ENCODE data around the gene WDHD1. TPM values are rescaled to one million over a fixed set of nuclear protein-coding genes. Genes with fewer than 3 reads are reported as not detected.
A peak's percentile ranks its signal among the peaks of the same experiment; 100 is the strongest.
"Not testable (repeated sequence)": the region's sequence is repeated elsewhere in the genome, so short reads cannot be mapped to it uniquely, and the experiment has no call there.

Gene WDHD1
- total and polyA plus RNA-seq, 9 donors = 1.2 to 4.2 (median 2.5) TPM

GRCh38 chr14:54902521-54903420 lies 124.1 kb downstream of the WDHD1 start, which contains the start of gene GCH1:
GCH1 (minus strand) TSS chr14:54902826; CDS start chr14:54902663, 163 bp downstream.
- H3K9me3 ChIP-seq = no peaks in the 10 kb centered on the region
- TF ChIP-seq EP300 (IDR thresholded peaks at IDR 0.05) = no peak
- TF ChIP-seq, protein P1, sequence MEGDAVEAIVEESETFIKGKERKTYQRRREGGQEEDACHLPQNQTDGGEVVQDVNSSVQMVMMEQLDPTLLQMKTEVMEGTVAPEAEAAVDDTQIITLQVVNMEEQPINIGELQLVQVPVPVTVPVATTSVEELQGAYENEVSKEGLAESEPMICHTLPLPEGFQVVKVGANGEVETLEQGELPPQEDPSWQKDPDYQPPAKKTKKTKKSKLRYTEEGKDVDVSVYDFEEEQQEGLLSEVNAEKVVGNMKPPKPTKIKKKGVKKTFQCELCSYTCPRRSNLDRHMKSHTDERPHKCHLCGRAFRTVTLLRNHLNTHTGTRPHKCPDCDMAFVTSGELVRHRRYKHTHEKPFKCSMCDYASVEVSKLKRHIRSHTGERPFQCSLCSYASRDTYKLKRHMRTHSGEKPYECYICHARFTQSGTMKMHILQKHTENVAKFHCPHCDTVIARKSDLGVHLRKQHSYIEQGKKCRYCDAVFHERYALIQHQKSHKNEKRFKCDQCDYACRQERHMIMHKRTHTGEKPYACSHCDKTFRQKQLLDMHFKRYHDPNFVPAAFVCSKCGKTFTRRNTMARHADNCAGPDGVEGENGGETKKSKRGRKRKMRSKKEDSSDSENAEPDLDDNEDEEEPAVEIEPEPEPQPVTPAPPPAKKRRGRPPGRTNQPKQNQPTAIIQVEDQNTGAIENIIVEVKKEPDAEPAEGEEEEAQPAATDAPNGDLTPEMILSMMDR (IDR thresholded peaks at IDR 0.05) = peak in 1 of 3 donors; percentile 39
- TF ChIP-seq POLR2A (IDR thresholded peaks at IDR 0.05) = peak; percentile 26
- intact Hi-C loops (cut with DNase I) = no loop called here
- peak within 1 kb of the TSS; percentile 32 to 57 for H3K27ac ChIP-seq
- H3K4me1 ChIP-seq (ENCODE audit: insufficient read depth) = peaks cover 2% of the 10 kb centered on the region
- no peaks in the 10 kb centered on the region for H3K36me3 ChIP-seq
- H3K27me3 ChIP-seq = no peaks in the 10 kb centered on the region
- peak within 1 kb of the TSS; percentile 83 for H3K4me3 ChIP-seq
- 0 to 1% (median 1%) methylated on average over 47 to 83 of the region's 83 CpGs for WGBS, 3 donors
- DNase-seq = peak; percentile 31 to 69 (median 59)

DNA sequence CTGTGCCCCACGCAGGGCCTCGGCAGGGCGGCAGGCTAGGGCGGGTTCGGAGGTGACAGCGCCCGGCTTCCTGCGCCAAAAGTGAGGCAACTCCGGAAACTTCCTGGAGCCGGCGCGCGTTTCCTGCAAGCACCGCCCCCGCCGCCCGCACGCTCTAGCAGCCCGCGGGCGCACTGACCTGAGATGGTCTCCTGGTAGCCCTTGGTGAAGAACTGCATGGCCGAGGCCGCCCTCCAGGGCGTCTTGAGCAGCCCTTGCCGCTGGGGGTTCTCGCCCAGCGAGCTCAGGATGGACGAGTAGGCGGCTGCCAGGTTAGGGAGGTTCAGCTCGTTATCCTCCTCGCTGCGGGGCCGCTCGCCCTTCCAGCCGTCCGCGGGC lies 124.8 kb downstream of the WDHD1 start:
- peak overlapping the region; percentile 32 to 57 for H3K27ac ChIP-seq
- intact Hi-C loops (cut with DNase I) = no loop called here
- DNase-seq = peak; percentile 31 to 69 (median 62)
- no peaks in the 10 kb centered on the region for H3K36me3 ChIP-seq
- TF ChIP-seq POLR2A (IDR thresholded peaks at IDR 0.05) = no peak
- no peak for TF ChIP-seq EP300 (IDR thresholded peaks at IDR 0.05)
- TF ChIP-seq, protein P1 (IDR thresholded peaks at IDR 0.05) = no peak
- H3K4me1 ChIP-seq (ENCODE audit: insufficient read depth) = peaks cover 2% of the 10 kb centered on the region
- H3K9me3 ChIP-seq = no peaks in the 10 kb centered on the region
- H3K4me3 ChIP-seq = peak overlapping the region; percentile 83
- no peaks in the 10 kb centered on the region for H3K27me3 ChIP-seq
- 0% methylated on average over 20 to 37 of the region's 37 CpGs for WGBS, 3 donors

DNA sequence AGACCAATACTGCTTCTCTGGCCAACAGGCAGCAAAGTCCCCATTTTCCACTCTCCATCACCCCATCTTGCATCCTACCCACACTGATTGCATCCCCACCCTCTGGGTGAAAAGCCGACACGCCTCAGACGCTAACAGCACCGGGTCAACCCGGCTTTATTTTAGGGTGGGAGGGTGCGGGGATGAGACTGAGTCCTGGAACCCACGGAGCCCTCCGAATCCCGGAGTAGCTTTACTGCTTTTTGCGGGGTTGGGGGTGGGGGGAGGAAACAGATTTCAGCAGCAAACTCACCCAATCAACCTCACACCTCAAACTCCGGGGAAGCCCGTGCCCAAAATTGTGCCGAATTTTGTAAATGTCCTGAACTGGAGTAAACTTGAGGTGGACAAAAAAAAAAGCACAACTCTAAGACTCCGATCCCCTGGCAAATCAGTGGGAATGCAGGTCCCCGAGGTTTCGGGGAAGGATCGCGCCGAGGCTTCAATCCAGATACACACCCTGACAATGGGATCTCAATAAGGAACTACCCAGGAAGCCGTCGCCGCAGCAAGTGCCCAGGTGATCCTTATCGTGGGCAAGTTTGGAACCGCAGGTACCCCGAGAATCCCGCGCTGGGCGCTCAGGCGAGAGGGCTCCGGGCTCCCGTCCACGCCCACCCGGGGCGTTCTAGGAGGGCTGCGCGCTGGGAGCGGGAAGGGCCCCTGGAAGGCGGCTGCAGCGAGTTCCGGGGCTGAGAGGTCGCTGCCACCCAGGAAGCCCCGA lies 125.3 kb downstream of the WDHD1 start:
- H3K9me3 ChIP-seq = no peaks in the 10 kb centered on the region
- H3K4me1 ChIP-seq (ENCODE audit: insufficient read depth) = peaks cover 2% of the 10 kb centered on the region
- H3K27ac ChIP-seq = peak overlapping the region in 1 of 2 donors; percentile 57
- no peaks in the 10 kb centered on the region for H3K27me3 ChIP-seq
- H3K4me3 ChIP-seq = peak overlapping the region; percentile 83
- no peak for TF ChIP-seq EP300 (IDR thresholded peaks at IDR 0.05)
- no peak for TF ChIP-seq POLR2A (IDR thresholded peaks at IDR 0.05)
- TF ChIP-seq, protein P1 (IDR thresholded peaks at IDR 0.05) = no peak
- intact Hi-C loops (cut with DNase I) = no loop called here
- no peaks in the 10 kb centered on the region for H3K36me3 ChIP-seq
- peak in 1 of 5 donors; percentile 23 for DNase-seq
- 1 to 2% (median 1%) methylated on average over 33 to 42 of the region's 42 CpGs for WGBS, 3 donors

- DNase-seq = no peak
- H3K9me3 ChIP-seq = no peaks in the 10 kb centered on the region
- peaks cover 2% of the 10 kb centered on the region for H3K4me1 ChIP-seq (ENCODE audit: insufficient read depth)
- H3K36me3 ChIP-seq = no peaks in the 10 kb centered on the region
- intact Hi-C loops (cut with DNase I) = no loop called here
- WGBS, 3 donors = 97 to 99% (median 98%) methylated on average over 5 of the region's 5 CpGs
- no peaks in the 10 kb centered on the region for H3K27me3 ChIP-seq
- no peak overlapping the region for H3K4me3 ChIP-seq
- H3K27ac ChIP-seq = no peak overlapping the region
- TF ChIP-seq EP300 (IDR thresholded peaks at IDR 0.05) = no peak
- TF ChIP-seq, protein P1 (IDR thresholded peaks at IDR 0.05) = no peak
- no peak for TF ChIP-seq POLR2A (IDR thresholded peaks at IDR 0.05)
Observed at GRCh38 chr14:54899573-54899972, 127.3 kb downstream of the WDHD1 start.

DNA sequence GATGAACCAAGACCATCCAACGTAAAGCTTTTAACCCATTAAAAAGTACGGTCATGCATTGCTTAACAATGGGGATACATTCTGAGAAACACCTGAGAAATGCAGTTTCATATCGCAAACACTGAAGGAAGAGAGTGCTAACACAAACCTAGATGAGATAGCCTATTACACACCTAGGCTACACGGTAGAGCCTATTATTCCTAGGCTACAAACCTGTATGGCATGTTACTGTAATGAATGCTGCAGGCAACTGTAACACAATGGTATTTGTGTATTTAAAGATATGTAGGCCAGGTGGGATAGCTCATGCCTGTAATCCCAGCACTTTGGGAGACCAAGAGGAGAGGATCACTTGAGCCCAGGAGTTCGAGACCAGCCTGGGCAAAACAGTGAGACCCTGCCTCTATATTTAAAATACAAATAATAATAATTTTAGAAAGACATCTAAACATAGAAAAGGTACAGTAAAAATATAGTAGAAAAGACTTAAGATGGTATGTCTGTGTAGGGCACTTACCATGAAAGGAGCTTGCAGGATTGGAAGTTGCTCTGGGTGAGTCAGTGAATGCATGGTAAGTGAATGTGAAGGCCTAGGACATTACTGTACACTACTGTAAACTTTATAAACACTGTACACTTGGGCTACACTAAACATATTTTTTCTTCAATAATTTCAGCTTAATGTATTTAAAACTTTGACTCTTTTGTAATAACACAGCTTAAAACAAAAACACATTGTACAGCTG lies 128.9 kb downstream of the WDHD1 start:
- WGBS, 3 donors = 93 to 98% (median 94%) methylated on average over 5 of the region's 5 CpGs
- intact Hi-C loops (cut with DNase I); H3K27ac ChIP-seq; DNase-seq; H3K4me3 ChIP-seq; H3K9me3 ChIP-seq; H3K4me1 ChIP-seq (ENCODE audit: insufficient read depth); H3K27me3 ChIP-seq; H3K36me3 ChIP-seq: not testable (repeated sequence)

All from ovary (tissue), 9 donors.